DOHH2 (cell line): ENCODE data around the gene CFAP57.

Experiments used
- EZH2phosphoT487 ChIP-seq: fragments of 200-600 bp; sonication (generic); IDR thresholded peaks from 2 replicates; pipeline ENCODE4 v1.6.1; 2017; ENCODE audit warnings: borderline replicate concordance, mild to moderate bottlenecking, antibody characterized with exemption, low read length, moderate library complexity, mixed read lengths
- TF ChIP-seq, protein P1 (sequence below): fragments of 200-600 bp; sonication (generic); IDR thresholded peaks from one replicate; pipeline ENCODE4 v1.5.1; 2014; ENCODE audit warnings: antibody characterized with exemption, mild to moderate bottlenecking, low read depth, low read length; ENCODE audit not compliant: poor library complexity, severe bottlenecking

DNA sequence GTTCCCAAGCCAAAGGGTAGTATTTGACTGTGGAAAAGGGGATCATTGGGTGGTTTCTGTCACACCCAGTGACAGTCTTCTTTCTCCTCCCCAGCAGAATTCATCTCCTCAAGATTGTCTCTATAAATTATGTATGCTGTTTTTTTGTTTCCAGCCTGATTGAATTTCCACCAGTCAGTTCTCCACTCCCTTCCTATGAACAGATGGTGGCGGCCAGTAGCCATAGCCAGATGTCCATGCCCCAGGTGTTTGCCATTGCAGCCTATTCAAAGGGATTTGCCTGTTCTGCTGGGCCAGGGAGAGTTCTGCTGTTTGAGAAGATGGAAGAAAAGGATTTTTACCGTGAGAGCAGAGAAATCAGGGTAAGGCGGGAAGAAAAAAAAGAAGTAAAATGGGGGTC is 12.9 kb downstream of the CFAP57 start:
- TF ChIP-seq, protein P1, sequence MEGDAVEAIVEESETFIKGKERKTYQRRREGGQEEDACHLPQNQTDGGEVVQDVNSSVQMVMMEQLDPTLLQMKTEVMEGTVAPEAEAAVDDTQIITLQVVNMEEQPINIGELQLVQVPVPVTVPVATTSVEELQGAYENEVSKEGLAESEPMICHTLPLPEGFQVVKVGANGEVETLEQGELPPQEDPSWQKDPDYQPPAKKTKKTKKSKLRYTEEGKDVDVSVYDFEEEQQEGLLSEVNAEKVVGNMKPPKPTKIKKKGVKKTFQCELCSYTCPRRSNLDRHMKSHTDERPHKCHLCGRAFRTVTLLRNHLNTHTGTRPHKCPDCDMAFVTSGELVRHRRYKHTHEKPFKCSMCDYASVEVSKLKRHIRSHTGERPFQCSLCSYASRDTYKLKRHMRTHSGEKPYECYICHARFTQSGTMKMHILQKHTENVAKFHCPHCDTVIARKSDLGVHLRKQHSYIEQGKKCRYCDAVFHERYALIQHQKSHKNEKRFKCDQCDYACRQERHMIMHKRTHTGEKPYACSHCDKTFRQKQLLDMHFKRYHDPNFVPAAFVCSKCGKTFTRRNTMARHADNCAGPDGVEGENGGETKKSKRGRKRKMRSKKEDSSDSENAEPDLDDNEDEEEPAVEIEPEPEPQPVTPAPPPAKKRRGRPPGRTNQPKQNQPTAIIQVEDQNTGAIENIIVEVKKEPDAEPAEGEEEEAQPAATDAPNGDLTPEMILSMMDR = no peak
- no peak for TF ChIP-seq EZH2phosphoT487
